Stimulated activated CD4-positive, alpha-beta T cell treated with anti-CD3 and anti-CD28 coated beads, Interleukin-12 subunit alpha, Interleukin-12 subunit beta, amount 100 ng/mL, for 48 hours (primary cell): Measurements from ENCODE around the gene KRT3.

ENCODE experiments used
- DNase-seq, 3 donors: peaks; one replicate each; pipeline ENCODE4 v3.0.0-alpha.2; 2020; ENCODE audit warnings: low read depth in 2 of 3, low spot score in 1 of 3

Gene KRT3

GRCh38 chr12:52783563-52784316, 12.2 kb downstream of the KRT3 start:
- DNase-seq, result no peak

GRCh38 chr12:52782502-52782901, 13.4 kb downstream of the KRT3 start:
- DNase-seq, result no peak

- DNase-seq, result no peak
Observed at GRCh38 chr12:52781399-52782082, 14.4 kb downstream of the KRT3 start.

GRCh38 chr12:52779914-52780313, 16.0 kb downstream of the KRT3 start:
- no peak for DNase-seq

GRCh38 chr12:52778833-52779232, 17.1 kb downstream of the KRT3 start:
- no peak for DNase-seq

- DNase-seq, result no peak
Observed at GRCh38 chr12:52777566-52777965, 18.4 kb downstream of the KRT3 start.

GRCh38 chr12:52776913-52777395, 19.0 kb downstream of the KRT3 start, which contains the start of gene KRT76:
Gene KRT76, minus strand, starts transcription at chr12:52777345. Its CDS starts 54 bp downstream, at chr12:52777291.
- DNase-seq, result no peak

- DNase-seq, result no peak
Observed at GRCh38 chr12:52776435-52776834, 19.5 kb downstream of the KRT3 start.

GRCh38 chr12:52774629-52775250, 21.2 kb downstream of the KRT3 start:
- no peak for DNase-seq

- no peak for DNase-seq
Observed at GRCh38 chr12:52772772-52773171, 23.1 kb downstream of the KRT3 start.

- DNase-seq, result no peak
Observed at GRCh38 chr12:52772188-52772587, 23.7 kb downstream of the KRT3 start.

- DNase-seq, result no peak
Observed at GRCh38 chr12:52771505-52771904, 24.4 kb downstream of the KRT3 start.

- DNase-seq, result no peak
Observed at GRCh38 chr12:52771088-52771487, 24.8 kb downstream of the KRT3 start.

- no peak for DNase-seq
Observed at GRCh38 chr12:52769946-52770345, 26.0 kb downstream of the KRT3 start.

GRCh38 chr12:52769354-52769753, 26.6 kb downstream of the KRT3 start:
- no peak for DNase-seq

- DNase-seq, result no peak
Observed at GRCh38 chr12:52768479-52769200, 27.3 kb downstream of the KRT3 start.

- DNase-seq, result no peak
Observed at GRCh38 chr12:52767427-52767826, 28.5 kb downstream of the KRT3 start.

GRCh38 chr12:52767020-52767379, 28.9 kb downstream of the KRT3 start:
- DNase-seq, result no peak

- no peak for DNase-seq
Observed at GRCh38 chr12:52766351-52767019, 29.4 kb downstream of the KRT3 start.

GRCh38 chr12:52765702-52766101, 30.2 kb downstream of the KRT3 start:
- no peak for DNase-seq

- DNase-seq, result no peak
Observed at GRCh38 chr12:52763991-52764390, 31.9 kb downstream of the KRT3 start.
